DMS153 treated with DMSO at 0.1 percent for 48 hours (cell line): ENCODE data around the gene GAN.

Source experiments
- DNase-seq: peaks from one replicate; lab custom pipeline; 2025; ENCODE audit not compliant: unreplicated experiment; lab: John Stamatoyannopoulos, UW

The GAN gene

GRCh38 chr16:81349608-81350305, 35.0 kb downstream of the GAN start:
- DNase-seq = no peak

- no peak for DNase-seq
These were observed 35.5 kb downstream of the GAN start for GRCh38 chr16:81350306-81350615.

GRCh38 chr16:81353895-81354294, 39.1 kb downstream of the GAN start:
- DNase-seq = no peak

DNA sequence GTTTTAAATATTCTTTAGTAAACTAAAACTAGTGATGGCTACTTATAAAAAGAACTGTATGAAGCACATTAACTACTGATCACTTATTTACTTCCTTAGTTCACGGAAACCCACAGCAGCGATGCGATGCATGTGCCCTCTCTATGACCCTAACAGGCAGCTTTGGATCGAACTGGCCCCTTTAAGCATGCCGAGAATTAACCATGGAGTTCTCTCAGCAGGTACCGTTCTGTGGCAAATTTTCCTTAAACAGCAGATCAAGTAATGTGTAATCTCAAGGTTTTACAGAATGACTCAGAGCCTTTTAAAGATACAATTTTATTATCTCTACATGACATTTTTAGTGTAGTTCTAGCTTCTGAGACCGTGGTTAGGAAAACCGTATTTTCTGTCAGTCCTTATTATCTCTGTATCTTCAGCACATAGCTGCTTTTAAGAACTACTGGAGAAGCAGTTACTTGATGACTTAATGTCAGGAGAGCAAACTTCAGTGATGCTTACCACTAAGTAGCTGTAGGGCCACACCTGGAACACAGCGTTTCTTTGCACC, 43.0 kb downstream of the GAN start:
- DNase-seq = no peak

DNA sequence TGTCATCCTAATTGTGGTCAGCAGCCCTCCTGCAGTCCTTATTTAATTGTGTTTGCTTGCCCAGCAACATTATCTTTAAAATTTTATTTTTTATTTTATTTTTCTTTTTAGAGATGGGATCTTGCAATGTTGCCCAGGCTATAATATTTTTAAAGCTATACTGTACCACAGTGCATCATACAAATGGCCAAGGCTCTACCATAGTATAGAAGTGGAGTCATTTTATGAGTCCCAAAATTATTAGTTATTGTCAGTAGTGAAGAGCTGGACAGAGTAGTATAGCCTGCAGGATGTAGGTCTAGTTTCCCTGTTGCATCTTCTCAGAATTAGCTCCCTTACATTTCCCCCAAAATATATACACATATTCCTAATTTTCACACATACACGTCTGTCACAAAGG, 44.1 kb downstream of the GAN start:
- DNase-seq = no peak

- no peak for DNase-seq
These were observed 45.4 kb downstream of the GAN start for GRCh38 chr16:81360135-81360534.

DNA sequence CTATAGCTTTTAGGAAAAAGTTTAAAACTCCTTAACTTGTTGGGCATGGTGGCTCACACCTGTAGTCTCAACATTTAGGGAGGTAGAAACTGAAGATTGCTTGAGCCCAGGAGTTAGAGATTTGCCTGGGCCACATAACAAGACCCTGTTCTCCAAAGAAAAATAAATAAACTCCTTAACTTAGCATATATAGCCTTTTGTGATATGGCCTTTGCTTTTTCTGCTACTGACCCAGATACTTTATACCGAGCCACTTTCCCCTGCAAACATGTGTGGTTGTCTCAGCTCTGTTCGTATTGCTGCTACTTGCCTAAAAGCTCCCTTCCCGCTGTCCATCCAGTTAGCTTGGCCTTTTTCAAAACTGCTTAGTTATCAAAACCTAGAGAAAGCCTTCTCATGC, 51.0 kb downstream of the GAN start:
- DNase-seq = no peak

DNA sequence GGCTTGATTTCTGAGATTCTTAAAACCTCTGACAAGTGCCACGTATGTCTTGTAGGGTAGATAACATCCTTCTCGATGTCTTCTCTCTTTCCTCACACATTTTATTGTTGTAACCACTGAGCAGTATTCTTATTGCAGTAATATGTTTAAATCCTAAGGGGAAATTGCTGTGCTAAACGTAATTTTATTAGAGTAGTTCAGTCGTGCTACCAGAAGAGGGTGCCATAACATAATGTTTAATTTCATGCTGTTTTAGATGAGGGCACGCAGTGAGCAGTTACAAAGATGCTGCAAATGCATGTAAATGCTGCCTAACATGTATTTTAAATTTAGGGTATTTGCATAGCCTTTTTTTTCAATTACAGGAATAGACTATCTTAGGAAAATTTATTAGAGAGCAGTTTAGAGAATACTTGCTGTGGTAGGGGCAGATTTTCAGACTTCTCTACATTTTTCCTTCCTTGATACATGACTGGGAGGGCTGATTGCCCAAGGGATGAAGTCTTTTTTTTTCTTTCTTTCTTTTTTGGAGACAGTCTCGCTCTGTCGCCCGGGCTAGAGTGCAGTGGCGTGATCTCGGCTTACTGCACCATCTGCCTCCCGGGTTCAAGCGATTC, 51.7 kb downstream of the GAN start:
- peak; percentile 58 for DNase-seq

DNA sequence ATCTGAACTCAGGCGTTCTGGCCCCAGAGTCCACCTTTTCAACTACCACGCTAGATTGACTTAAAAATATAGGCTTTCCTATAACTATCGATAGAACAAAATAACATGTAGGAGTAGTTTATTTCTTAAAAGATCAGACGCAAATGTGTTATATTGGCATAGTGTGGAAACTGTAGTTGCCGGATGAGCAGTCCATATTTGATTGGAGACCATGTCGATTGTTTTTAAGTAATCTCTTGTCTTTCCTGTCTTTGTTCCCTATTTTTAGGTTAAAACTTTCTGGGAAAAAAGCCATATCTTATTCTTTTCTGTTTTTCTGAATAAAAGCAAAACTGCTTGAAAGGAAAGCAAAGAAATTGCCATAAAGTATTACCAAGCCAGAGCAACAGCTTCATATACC, 53.1 kb downstream of the GAN start:
- DNase-seq = no peak

- DNase-seq = no peak
These were observed 55.2 kb downstream of the GAN start for GRCh38 chr16:81369888-81370504.

- DNase-seq = no peak
These were observed 56.3 kb downstream of the GAN start for GRCh38 chr16:81371106-81371505.

DNA sequence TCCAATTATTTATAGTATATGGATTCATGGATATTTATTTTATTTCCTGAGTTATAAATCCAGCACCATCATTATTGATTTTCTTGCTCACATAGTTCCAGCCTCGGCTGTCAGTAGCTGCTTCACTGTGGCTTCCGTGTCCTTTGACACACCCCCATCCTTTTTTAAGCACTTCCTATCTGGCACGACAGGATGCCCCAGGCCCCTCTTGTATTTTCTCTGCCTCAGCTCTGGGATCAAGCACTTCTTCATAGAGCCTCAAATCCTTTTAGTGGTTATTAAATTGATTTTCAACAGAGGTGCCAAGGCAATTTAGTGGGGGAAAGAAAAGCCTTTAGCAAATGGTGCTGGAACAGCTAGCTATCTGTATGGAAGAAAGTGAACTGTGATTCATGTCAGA, 59.8 kb downstream of the GAN start:
- DNase-seq = no peak

- no peak for DNase-seq
These were observed 62.1 kb downstream of the GAN start for GRCh38 chr16:81376880-81377279.

DNA sequence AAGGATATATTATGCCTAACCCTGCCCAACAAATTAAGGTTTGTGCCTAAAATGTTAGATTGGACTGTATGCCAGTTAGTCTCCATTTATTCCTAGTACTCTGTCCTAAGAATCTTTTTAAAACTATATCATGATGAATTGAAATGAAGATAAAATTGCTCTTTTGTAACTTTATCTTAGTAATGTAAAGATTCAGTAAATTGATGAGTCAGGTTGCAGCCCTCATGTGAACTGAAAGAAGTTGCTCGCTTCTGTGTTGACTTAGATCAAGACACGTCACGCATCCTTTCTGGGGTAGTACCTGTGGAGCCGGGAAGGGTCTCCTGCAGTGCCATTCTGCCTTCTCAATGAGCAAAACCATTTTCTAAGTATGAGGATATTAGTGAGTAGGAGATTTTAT, 63.3 kb downstream of the GAN start:
- no peak for DNase-seq

- DNase-seq = no peak
These were observed 66.2 kb downstream of the GAN start for GRCh38 chr16:81380932-81381331.

GRCh38 chr16:81384006-81384405, 69.2 kb downstream of the GAN start:
- no peak for DNase-seq

GRCh38 chr16:81385031-81385756, 70.4 kb downstream of the GAN start:
- no peak for DNase-seq

- DNase-seq = no peak
These were observed 73.6 kb downstream of the GAN start for GRCh38 chr16:81388357-81388756.

GRCh38 chr16:81390840-81391239, 76.1 kb downstream of the GAN start:
- DNase-seq = no peak

DNA sequence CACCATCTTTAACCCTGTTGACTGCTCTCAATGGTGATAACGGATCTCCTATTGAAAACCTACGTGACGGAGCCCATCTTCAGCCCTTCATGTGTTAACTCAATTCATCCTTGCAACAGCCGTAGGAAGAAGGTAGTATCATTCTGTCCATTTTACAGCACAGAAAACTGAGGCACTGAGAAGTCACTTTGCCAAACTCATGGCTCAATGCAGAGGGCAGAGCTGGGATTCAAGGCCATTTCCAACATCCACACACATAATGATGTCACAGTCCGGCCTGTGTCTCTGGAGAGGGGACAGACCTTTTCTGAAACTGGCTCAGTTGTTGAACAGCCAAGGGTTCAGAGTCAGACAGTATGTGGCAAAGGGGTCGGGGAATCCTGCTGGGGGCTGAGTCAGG, 77.2 kb downstream of the GAN start:
- DNase-seq = no peak

DNA sequence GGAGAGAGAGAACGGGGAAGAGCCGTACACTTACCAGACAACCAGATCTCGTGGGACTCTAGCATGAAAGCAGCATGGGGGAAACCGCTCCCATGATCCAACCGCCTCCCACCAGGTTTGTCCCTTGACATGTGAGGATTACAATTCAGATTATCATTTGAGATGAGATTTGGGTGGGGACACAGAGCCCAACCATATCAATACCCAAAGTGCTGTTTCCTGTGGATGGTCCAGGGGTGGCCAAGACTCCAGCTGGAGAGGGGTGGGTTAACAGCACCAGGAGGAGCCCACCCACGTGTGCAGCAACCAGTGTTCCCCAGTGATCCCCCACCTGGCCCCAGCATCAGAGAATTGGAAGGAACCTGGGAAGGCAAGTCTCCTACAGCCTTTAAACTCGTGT, 79.7 kb downstream of the GAN start:
- no peak for DNase-seq
